8988T (cell line): ENCODE results near the gene YIPF2.
"Not testable (repeated sequence)": the region's sequence is repeated elsewhere in the genome, so short reads cannot be mapped to it uniquely, and the experiment has no call there.

Experiments
- DNase-seq: peaks from one replicate; pipeline ENCODE4 v3.0.0; 2011

YIPF2 gene

GRCh38 chr19:10928563-10929401 lies at the start of gene YIPF2, which contains the start of gene TIMM29:
Gene YIPF2, minus strand, starts transcription at chr19:10928639. Its CDS starts 229 bp downstream, at chr19:10928410.
Gene TIMM29, plus strand, starts transcription at chr19:10928811. Its CDS starts 12 bp downstream, at chr19:10928823.
- peak; percentile 93 for DNase-seq

GRCh38 chr19:10977742-10978092 lies 49.3 kb upstream of the YIPF2 start:
- DNase-seq = no peak

- DNase-seq = no peak
These were observed 47.9 kb upstream of the YIPF2 start for GRCh38 chr19:10976131-10976892.

- DNase-seq = no peak
These were observed 47.1 kb upstream of the YIPF2 start for GRCh38 chr19:10975374-10976130.

- DNase-seq = no peak
These were observed 42.8 kb upstream of the YIPF2 start for GRCh38 chr19:10971107-10971726.

GRCh38 chr19:10968527-10969135 lies 40.2 kb upstream of the YIPF2 start:
- no peak for DNase-seq

- no peak for DNase-seq
These were observed 38.4 kb upstream of the YIPF2 start for GRCh38 chr19:10966809-10967208.

- no peak for DNase-seq
These were observed 37.0 kb upstream of the YIPF2 start for GRCh38 chr19:10965398-10965797.

- DNase-seq = no peak
These were observed 36.5 kb upstream of the YIPF2 start for GRCh38 chr19:10964903-10965302.

- DNase-seq = no peak
These were observed 35.4 kb upstream of the YIPF2 start for GRCh38 chr19:10963865-10964264.

- DNase-seq = no peak
These were observed 34.4 kb upstream of the YIPF2 start for GRCh38 chr19:10962863-10963262.

- no peak for DNase-seq
These were observed 32.8 kb upstream of the YIPF2 start for GRCh38 chr19:10961073-10961860.

- DNase-seq = peak; percentile 99
These were observed 32.1 kb upstream of the YIPF2 start, which contains the start of gene SMARCA4 for GRCh38 chr19:10960314-10961072. Gene SMARCA4, plus strand, starts transcription at chr19:10961030. Its CDS starts 23,122 bp downstream, at chr19:10984152.

- DNase-seq = not testable (repeated sequence)
These were observed 31.0 kb upstream of the YIPF2 start for GRCh38 chr19:10959277-10959968.

- no peak for DNase-seq
These were observed 24.4 kb upstream of the YIPF2 start for GRCh38 chr19:10952809-10953208.

GRCh38 chr19:10946958-10947657 lies 18.7 kb upstream of the YIPF2 start:
- DNase-seq = no peak

- DNase-seq = no peak
These were observed 16.8 kb upstream of the YIPF2 start for GRCh38 chr19:10945264-10945663.

- not testable (repeated sequence) for DNase-seq
These were observed 15.0 kb upstream of the YIPF2 start for GRCh38 chr19:10943412-10943811.

GRCh38 chr19:10941649-10942048 lies 13.2 kb upstream of the YIPF2 start:
- DNase-seq = not testable (repeated sequence)
